MG63 (cell line): ENCODE measurements around the gene OXCT2. TPM values are rescaled to one million over a fixed set of nuclear protein-coding genes. Genes with fewer than 3 reads are reported as not detected.
"Not testable (repeated sequence)": the region's sequence is repeated elsewhere in the genome, so short reads cannot be mapped to it uniquely, and the experiment has no call there.

Source experiments
- DNase-seq: peaks from one replicate; pipeline ENCODE4 v3.0.0-alpha.2; 2020
- H3K27me3 ChIP-seq: fragments of 250-450 bp; sonication (Bioruptor Pico); 2 replicates; pipeline ENCODE4 v1.5.1; 2020; ENCODE audit warnings: mild to moderate bottlenecking, moderate library complexity
- H3K36me3 ChIP-seq: fragments of 250-450 bp; sonication (Bioruptor Pico); 2 replicates; pipeline ENCODE4 v1.5.1; 2020; ENCODE audit warnings: mild to moderate bottlenecking, moderate library complexity
- H3K4me3 ChIP-seq: fragments of 250-450 bp; sonication (Bioruptor Pico); 2 replicates; pipeline ENCODE4 v1.5.1; 2020; ENCODE audit warnings: mild to moderate bottlenecking, moderate library complexity
- H3K9me3 ChIP-seq: fragments of 250-450 bp; sonication (Bioruptor Pico); 2 replicates; pipeline ENCODE4 v1.5.1; 2020; ENCODE audit warnings: mild to moderate bottlenecking, moderate library complexity
- total RNA-seq: library from RNA; depleted of rRNA; stranded (reverse); fragments of >200 nt; shearing (Covaris generic); gene quantifications from 2 replicates; pipeline ENCODE4 v1.2.3, GENCODE V29; 2014; ENCODE audit warnings: low replicate concordance

The OXCT2 gene
- total RNA-seq, 1 experiment from 2014 or later = not detected

DNA sequence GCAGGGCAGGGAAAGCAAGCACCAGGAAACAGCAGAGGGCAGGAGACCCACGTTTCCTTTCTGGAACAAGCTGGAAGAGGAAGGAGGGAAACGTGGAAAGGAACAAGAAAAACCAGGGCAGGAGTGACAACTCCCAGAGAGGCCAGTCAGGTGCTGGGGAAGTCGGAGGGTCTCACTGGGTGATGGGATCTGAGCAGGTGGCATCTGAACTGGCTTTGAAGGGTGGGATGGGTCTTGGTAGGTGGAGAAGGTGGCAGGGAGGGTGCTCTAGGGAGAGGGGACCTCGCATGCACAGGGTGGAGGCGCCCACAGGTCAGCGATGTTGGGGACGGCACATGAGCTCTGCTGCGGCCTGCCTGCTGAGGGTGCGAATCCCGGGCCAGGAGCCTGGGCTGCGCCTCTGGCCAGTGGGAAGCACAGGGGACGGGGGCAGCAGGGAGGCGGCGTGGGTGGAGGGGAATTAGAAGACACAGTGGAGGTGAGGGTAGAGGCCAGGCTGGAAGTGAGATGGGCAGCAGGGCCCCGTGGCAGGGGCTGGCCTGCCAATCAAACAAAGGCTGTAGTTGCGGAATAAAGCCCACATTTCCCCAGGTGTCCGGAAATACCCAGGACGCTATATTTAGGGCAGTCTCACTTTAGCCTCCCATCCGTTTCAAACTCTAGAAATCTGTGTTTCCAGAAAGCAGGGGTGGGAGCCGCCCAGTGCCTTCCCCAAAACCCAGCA is 4.7 kb upstream of the OXCT2 start:
- H3K27me3 ChIP-seq, H3K9me3 ChIP-seq, H3K36me3 ChIP-seq, DNase-seq, H3K4me3 ChIP-seq: not testable (repeated sequence)

DNA sequence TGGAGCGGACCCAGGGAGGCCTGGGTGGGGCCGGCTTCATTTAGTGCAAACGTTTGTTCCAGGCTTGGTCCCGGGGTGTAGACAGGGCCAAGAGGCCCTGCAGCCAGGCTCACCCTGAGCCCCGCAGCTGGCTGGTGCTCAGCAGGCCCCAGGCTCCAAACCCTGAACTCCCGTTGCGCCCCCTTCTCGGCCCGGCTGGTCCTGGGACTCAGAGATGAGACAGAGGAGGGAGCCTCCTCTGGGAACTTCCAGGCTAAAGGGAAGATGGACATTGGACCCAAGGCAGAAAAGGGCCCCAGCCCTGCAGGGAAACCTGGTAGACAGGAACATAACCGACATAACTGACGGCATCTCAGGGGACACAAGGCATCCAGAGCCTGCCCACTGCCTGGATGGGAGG is 4.0 kb upstream of the OXCT2 start:
- not testable (repeated sequence) for H3K9me3 ChIP-seq, H3K27me3 ChIP-seq, DNase-seq, H3K4me3 ChIP-seq, H3K36me3 ChIP-seq

DNA sequence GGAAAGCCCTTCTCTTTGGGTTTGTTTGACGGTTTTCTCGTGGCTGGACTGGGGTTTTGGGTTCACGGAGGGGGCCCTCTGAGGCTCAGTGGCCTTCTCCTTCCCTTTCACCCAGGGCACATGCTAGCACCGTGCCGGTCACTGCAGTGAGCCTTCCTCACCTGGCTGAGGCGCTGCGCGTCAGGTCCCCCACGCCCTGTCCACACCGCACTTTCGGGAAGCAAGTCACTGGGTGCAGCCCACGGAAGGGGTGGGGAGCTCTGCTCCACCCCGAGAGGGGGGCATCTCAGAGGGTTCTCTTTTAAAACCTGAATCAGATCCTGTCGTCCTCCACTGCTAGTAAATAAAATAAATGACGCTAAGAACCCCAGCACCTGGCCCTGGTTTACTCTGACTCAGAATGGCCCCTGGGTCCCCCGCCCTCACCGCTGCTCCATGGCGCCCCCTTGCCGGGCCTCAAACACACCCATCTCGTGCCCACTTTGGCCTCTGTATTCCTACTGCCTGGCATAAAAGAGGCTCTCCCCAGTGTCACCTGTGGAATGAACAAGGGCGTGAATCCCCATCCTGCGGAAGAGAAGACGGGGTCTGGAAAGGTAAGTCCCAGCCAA is 2.3 kb upstream of the OXCT2 start:
- not testable (repeated sequence) for H3K9me3 ChIP-seq, DNase-seq, H3K27me3 ChIP-seq, H3K36me3 ChIP-seq, H3K4me3 ChIP-seq

DNA sequence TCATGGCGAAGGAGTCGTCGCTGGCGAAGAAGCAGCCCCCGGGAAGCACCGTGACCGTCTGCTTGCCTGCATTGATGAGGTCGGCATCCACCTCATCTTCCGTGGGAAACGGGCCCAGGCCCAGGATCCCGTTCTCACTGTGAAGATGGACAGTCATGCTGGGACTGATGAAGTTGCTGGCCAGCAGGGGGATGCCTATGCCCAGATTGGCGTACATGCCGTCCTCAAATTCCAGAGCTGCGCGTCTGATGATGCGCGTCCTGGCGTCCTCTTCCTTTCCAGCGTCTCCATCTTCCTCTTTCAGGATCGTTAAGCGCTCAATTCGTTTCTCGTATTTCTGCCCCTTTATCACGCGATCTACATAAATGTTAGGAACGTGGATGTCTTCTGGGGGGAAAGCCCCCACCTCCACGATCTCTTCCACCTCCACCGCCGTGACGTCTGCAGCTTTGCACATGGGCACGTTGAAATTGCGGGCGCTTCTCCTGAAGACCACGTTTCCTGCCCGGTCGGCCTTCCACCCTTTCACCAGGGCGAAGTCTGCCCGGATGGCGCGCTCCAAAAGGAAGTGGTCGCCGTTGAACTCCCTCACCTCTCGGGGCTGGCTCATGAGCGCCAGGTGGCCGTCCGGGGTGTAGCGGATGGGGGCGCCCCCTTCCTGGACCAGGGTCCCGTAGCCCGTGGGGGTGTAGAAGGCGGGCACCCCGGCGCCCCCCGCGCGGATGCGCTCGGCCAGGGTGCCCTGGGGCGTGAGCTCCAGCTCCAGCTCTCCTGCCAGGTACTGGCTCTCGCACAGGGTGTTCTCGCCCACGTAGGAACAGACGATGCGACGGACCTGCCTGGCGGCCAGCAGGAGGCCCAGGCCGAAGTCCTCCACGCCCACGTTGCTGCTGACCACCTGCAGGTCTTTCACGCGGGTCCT is 787 bp downstream of the OXCT2 start:
- not testable (repeated sequence) for H3K4me3 ChIP-seq, DNase-seq, H3K27me3 ChIP-seq, H3K36me3 ChIP-seq, H3K9me3 ChIP-seq

DNA sequence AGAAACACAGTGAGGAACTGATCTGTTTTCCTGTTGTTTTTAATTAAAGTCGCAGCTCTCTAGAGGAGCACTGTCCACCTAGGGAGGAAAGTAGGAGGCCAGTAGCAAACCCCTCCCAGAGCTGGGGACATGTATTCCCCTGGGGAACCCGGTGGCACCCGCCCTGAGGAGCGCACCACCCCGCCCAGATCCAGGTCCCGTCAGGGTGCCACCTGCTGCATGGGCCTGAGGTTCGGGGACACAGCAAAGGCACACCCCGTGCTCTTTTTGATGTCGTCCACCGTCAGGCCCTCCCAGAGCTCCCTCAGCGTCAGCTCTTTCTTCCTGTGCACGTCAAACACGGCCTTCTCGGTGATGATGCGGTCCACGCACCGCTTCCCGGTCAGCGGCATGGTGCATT is 1.6 kb downstream of the OXCT2 start:
- not testable (repeated sequence) for H3K27me3 ChIP-seq, DNase-seq, H3K9me3 ChIP-seq, H3K4me3 ChIP-seq, H3K36me3 ChIP-seq

DNA sequence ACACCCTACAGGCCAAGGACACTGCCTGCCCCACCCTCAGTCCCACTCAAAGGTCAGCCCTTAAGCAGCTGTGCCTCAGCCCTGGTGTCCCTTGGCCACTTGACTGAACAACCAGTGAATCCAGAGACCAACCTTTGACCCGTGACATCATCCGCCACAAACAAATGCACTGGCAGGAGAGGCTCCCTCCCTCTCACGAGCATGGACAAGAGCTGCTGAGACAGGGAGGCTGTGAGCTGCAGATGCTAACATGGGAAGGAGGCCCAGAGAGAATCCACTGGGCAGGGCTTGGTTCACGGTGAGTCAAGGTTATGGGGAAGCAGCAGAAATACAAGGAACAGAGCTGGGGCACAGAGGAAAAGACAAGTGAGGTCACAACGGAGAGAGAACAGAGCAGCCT is 4.7 kb downstream of the OXCT2 start:
- not testable (repeated sequence) for H3K36me3 ChIP-seq, H3K4me3 ChIP-seq, H3K27me3 ChIP-seq, H3K9me3 ChIP-seq, DNase-seq

DNA sequence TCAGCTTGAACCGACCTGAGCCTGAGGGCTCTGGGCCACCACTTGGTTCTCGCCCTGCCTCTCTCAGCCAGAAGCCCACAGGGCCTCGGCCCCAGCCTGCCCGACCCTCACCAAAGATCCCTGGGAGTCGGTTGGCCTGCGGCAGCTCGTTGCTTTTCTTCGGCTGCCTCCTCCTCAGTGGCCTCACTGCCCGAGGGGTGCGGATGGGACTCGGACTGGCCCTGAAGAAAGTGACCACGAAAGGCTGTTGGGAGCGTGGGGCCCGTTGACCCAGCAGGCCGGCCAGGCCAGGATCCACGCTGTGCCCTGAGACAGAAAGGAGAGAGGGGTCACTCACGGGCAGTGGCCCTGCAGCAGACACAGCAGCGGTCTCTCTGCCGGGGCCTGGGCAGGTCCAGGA is 6.6 kb downstream of the OXCT2 start:
- not testable (repeated sequence) for H3K27me3 ChIP-seq, H3K9me3 ChIP-seq, DNase-seq, H3K36me3 ChIP-seq, H3K4me3 ChIP-seq

DNA sequence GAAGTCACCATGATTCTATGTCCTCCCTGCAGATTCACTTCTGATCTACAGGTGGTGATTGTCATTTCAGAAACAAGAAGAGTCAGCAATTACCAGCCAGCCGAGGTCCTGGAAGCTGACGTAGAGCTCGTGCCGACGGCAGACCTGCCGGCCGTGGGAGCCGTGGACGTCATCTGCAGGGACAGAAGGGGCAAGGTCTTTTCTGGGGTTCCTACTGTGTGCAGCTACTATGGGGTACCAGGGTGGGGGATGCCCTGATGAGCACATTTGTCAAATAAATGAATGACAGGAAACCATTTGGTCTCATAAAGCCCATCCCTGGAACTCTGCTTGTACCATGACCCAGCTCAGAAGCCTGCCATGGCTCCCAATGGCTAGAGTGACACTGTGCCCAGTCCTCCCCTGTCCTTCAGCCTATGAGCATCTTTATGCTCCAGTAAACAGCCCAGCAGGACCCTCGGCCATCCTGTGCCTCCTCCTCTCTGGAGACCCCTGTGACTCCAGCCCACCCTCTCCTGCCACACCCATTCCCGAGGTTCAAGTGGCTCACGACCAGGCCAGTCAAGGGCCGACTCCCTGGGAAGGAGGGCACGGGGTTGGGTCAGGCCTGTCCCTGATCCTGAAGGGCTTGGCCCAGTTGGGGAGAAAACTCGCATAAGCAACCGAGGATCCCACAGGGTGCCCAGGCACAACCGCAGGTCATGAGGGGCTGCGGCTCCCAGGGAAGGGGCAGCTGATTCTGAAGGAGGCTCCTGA is 7.4 kb downstream of the OXCT2 start:
- H3K9me3 ChIP-seq, H3K36me3 ChIP-seq, H3K4me3 ChIP-seq, H3K27me3 ChIP-seq, DNase-seq: not testable (repeated sequence)

DNA sequence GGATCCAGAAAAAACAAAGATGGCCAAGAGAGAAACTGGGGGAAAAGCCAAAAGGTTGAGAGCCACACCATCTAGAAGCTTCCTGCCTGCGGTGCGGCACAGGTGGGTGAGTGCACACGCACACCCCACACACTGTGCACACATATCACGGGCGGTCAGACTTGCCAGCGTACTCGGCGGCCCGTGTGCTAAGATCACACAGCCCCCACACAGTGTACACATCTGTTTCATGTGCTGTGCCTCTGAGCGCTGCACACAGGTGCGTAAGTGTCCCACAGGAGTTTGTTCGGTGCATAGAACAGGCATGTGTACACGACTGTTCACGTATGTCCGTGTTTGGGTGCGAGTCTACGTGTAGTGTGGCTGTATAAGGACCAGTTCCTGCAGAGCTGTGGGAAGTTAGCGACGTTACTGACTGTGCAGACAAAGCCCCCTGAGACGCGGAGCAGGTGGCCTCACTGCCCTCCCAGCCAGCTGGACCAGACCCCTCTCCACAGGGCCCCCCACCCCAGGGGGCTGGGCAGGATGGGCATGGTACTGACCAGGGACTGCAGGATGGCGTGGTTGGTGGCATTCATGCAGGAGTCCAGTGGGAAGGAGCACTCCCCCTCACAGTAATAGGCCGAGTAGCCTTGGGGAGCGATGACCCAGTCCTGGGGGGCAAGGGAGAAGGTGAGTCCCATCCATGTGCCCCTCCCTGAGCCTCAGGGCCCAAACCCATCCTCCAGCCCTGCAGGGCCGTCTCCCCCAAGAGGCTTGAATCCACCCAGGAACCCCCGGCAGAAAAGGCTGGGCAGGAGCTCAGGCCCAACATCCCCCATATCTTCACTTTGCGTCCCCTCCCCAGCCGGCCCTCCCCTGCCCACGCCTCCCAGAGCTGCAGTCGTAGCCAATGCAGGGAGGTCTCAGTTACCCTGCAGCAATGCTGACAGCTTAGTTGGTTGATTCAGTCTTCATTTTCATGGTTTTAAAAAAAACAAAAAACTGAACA is 8.3 kb downstream of the OXCT2 start:
- no peak for DNase-seq
- H3K9me3 ChIP-seq = no peaks in the 10 kb centered on the region
- H3K27me3 ChIP-seq = no peaks in the 10 kb centered on the region
- H3K4me3 ChIP-seq = no peak overlapping the region
- no peaks in the 10 kb centered on the region; the same call in 1 of the 2 replicates for H3K36me3 ChIP-seq

DNA sequence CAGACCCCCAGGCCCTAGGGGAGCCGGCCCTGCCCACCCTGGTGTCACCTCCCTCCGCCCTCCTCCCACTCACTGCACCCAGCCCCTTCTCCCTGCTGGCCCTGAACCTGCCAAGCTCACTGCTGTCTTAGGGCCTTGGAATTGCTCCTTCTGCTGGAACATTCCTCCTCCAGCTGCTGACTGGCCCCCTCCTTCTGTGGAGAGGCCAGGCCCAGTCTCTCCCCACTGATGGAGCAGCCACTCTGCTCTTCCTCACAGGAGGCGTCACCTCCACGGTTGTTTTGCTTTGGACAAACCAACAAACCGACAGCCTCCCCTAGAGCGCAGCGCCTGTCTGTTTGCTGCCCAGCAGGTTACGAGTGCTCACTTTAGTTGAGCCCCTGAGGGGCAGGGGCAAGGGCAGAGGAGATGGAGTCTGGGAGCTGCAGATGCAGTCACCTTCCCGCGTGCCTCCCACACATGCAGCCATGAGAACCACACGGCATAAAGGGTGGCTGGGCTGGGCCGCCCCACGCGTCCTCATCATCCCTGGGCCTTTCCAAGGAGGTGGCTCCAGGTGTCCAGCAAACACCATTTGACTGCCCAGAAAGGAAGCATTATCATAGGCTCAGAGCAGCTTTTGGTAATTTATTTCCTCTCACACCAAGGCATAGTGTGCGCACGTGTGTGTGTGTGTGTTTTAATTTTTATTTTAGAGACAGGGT is 9.4 kb downstream of the OXCT2 start:
- Histone ChIP-seq H3K36me3 (peaks cover 1% of the 10 kb centered on the region), H3K27me3 (no peaks in the 10 kb centered on the region), H3K9me3 (no peaks in the 10 kb centered on the region), H3K4me3 (no peak overlapping the region)
- DNase-seq = no peak

DNA sequence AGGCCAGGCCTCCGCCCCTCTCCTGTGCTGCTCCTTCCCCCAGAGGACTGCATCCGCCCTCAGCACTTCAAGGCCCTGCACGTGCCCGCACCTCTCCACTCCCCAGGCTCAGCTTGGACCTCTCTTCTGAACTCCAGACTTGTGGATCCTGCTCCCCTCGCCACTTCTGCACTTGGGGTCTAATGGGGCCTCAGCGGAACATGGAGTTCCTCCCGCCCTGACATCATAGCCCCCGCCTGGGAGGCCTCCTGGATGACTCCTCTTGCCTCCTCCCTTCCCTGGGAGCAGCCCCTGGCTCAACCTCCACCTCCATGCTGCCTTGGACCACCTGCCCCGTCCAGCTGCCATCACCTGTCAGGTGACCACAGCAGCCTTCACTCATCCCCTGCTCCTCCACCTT is 10.1 kb downstream of the OXCT2 start:
- Histone ChIP-seq H3K36me3 (peaks cover 4% of the 10 kb centered on the region), H3K4me3 (no peak overlapping the region), H3K27me3 (no peaks in the 10 kb centered on the region), H3K9me3 (no peaks in the 10 kb centered on the region)
- no peak for DNase-seq

DNA sequence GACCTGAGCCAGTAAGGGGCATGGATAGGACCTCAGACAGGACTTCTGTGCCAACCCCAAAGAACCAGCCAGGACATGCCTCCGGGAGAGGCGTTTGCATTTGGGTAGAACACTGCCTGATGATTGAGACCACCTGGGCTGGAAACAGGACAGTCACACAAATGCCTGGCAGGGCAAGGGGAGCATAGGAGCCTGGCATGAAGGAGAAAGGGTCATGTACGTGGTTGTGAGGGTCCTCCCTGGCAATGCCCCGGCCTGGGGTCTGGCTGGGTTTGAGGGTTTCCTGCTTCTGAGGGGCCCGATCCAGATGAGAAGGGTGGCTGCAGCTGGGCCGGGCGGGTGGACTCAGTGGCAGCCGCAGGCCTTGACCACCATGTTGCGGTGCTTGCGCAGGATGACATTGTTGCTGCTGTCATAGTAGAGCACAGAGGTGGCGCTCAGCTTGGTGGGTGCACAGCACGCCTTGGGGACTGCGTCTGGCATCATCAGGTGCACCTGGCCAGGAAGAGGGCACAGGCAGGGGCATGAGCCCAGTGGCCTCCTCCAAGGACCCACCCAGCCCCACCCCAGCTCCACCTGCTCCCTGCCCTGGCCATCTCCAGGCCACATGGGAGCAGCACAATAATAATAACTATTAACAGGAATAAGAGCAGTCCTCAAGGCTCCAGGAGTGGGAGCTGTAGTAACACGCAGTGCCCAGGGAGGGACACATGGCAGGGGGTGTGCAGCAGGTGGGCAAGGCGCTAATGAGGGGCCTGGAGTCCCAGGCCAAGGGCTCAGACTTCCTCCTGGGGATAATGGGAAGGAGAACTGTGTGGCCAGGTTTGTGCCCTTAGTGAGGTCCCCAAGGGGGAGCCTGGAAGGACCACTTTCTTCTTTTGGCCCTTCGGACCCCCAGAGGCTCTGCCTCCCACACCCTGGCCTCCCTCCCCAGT is 10.8 kb downstream of the OXCT2 start:
- Histone ChIP-seq H3K9me3 (no peaks in the 10 kb centered on the region), H3K36me3 (peaks cover 11% of the 10 kb centered on the region), H3K4me3 (no peak overlapping the region), H3K27me3 (no peaks in the 10 kb centered on the region)
- no peak for DNase-seq

DNA sequence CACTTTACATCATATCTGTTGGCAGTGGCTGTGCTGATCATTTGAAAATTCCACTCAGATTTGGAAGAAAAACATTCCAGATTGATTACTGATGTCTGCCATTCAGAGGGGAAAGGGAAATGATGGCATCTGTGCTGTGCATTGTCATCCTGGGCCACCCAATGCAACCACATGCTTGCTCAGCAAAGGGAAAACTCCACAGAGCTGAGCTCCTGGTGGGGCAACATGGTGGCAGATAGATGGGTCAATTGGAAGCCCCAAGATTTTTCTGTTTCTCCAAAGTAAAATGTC is 11.8 kb downstream of the OXCT2 start:
- DNase-seq = no peak
- Histone ChIP-seq H3K27me3 (no peaks in the 10 kb centered on the region), H3K4me3 (no peak overlapping the region), H3K36me3 (peaks cover 21% of the 10 kb centered on the region), H3K9me3 (no peaks in the 10 kb centered on the region)

DNA sequence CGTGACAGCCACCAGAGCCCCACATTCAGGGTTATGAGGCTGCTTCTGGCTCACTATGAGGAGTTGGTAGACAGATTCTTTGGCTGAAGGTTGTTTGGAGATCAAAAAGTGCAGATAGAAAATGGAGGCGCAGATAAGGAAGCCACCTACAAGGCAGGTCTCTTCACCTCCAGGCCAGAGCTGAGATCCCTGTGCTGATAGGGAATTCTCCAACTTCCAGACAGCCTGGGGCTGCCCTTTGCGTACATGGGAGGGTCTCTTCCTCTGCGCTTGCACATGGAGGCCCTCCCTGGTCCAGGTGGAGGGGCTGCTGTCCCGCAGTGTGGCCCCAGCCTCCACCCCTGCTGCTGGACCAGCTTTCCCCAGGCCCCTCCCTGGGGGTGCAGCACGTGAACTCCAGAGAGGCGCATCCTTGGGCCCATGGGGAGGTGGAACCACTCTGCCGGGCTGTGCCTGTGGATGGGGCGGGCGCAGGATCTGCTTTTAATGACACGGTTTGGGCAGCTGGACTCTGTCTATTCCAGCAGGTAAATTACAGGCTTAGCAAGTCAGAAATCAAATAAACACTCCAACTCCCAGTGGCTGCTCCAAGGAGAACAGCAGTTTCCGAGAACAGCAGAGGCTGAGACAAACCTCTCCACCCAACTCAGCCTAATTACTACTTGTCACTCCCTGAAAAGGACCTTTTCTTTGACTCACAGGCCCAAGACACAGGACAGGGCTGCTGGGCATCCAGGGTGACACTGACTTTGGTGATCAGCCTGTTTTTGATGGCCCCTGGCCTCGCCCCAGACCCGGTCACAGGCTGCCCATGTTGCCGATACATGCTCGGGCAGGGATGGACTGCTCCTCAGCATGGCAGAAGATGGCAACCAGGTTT is 12.4 kb downstream of the OXCT2 start:
- Histone ChIP-seq H3K27me3 (no peaks in the 10 kb centered on the region), H3K9me3 (no peaks in the 10 kb centered on the region), H3K36me3 (peaks cover 21% of the 10 kb centered on the region), H3K4me3 (no peak overlapping the region)
- DNase-seq = no peak
